B cell (primary cell): ENCODE results near the gene SORD.
"Not testable (repeated sequence)": the region's sequence is repeated elsewhere in the genome, so short reads cannot be mapped to it uniquely, and the experiment has no call there.

Experiments
- EZH2 ChIP-seq: IDR thresholded peaks from 2 replicates; pipeline ENCODE4 v1.6.1; 2012; ENCODE audit warnings: borderline replicate concordance, low read depth, mild to moderate bottlenecking, moderate library complexity, low read length; ENCODE audit not compliant: insufficient read depth, poor library complexity, severe bottlenecking
- TF ChIP-seq, protein P1 (sequence below): fragments of 200-600 bp; IDR thresholded peaks from one replicate; pipeline ENCODE4 v1.8.0; 2022; ENCODE audit warnings: antibody characterized with exemption, mild to moderate bottlenecking

DNA sequence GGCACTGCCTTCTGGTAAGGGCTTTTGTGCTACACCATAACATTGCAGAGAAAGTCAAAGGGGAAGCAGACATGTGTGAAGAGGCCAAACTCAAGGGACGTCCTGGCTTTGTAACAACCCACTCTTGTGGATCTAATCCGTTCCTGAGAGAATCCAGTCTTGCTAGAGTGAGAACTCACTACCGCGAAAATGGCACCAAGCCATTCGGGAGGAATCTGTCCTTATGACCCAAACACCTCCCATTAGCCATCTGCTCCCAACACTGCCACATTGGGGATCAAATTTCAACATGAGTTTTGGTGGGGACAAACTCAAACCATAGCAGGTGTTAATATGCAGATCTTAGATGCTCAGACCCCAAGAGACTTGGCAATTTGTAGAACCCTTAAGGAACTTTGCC, 56.2 kb downstream of the SORD start:
- TF ChIP-seq, protein P1, sequence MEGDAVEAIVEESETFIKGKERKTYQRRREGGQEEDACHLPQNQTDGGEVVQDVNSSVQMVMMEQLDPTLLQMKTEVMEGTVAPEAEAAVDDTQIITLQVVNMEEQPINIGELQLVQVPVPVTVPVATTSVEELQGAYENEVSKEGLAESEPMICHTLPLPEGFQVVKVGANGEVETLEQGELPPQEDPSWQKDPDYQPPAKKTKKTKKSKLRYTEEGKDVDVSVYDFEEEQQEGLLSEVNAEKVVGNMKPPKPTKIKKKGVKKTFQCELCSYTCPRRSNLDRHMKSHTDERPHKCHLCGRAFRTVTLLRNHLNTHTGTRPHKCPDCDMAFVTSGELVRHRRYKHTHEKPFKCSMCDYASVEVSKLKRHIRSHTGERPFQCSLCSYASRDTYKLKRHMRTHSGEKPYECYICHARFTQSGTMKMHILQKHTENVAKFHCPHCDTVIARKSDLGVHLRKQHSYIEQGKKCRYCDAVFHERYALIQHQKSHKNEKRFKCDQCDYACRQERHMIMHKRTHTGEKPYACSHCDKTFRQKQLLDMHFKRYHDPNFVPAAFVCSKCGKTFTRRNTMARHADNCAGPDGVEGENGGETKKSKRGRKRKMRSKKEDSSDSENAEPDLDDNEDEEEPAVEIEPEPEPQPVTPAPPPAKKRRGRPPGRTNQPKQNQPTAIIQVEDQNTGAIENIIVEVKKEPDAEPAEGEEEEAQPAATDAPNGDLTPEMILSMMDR: not testable (repeated sequence)
- not testable (repeated sequence) for TF ChIP-seq EZH2
